NCI-H524 (cell line): ENCODE results near the gene PBX4.

Experiments used
- DNase-seq, 2 experiments: peaks; one replicate each; lab custom pipeline; 2025; lab: John Stamatoyannopoulos, UW

PBX4 gene

GRCh38 chr19:19554074-19555023, 64.1 kb downstream of the PBX4 start:
- DNase-seq, result peak; percentile 18 to 23

- no peak for DNase-seq
Measured at GRCh38 chr19:19553670-19554069, 64.8 kb downstream of the PBX4 start.

GRCh38 chr19:19552798-19553197, 65.7 kb downstream of the PBX4 start:
- peak in 1 of 2 experiments; percentile 30 for DNase-seq

GRCh38 chr19:19551853-19552192, 66.7 kb downstream of the PBX4 start:
- no peak for DNase-seq

GRCh38 chr19:19550972-19551852, 67.3 kb downstream of the PBX4 start:
- DNase-seq, result no peak

GRCh38 chr19:19550485-19550929, 68.0 kb downstream of the PBX4 start:
- DNase-seq, result no peak

- no peak for DNase-seq
Measured at GRCh38 chr19:19549804-19550464, 68.6 kb downstream of the PBX4 start.

- no peak for DNase-seq
Measured at GRCh38 chr19:19548915-19549759, 69.3 kb downstream of the PBX4 start.

- no peak for DNase-seq
Measured at GRCh38 chr19:19547674-19548336, 70.7 kb downstream of the PBX4 start.

- no peak for DNase-seq
Measured at GRCh38 chr19:19546751-19547162, 71.7 kb downstream of the PBX4 start.

- DNase-seq, result no peak
Measured at GRCh38 chr19:19545707-19546106, 72.8 kb downstream of the PBX4 start.

- no peak for DNase-seq
Measured at GRCh38 chr19:19544954-19545591, 73.4 kb downstream of the PBX4 start.

- DNase-seq, result no peak
Measured at GRCh38 chr19:19544257-19544953, 74.1 kb downstream of the PBX4 start.

GRCh38 chr19:19543640-19544039, 74.8 kb downstream of the PBX4 start:
- DNase-seq, result no peak

GRCh38 chr19:19543101-19543500, 75.4 kb downstream of the PBX4 start:
- DNase-seq, result no peak

GRCh38 chr19:19542507-19542906, 76.0 kb downstream of the PBX4 start:
- no peak for DNase-seq

GRCh38 chr19:19541616-19542015, 76.9 kb downstream of the PBX4 start:
- DNase-seq, result no peak

GRCh38 chr19:19540715-19541515, 77.6 kb downstream of the PBX4 start:
- peak in 1 of 2 experiments; percentile 32 for DNase-seq
